Activated T-helper 17 cell treated with anti-CD3 and anti-CD28 coated beads, Interleukin-2, amount 50 U/mL, for 72 hours (primary cell): ENCODE results near the gene VWF. TPM values are rescaled to one million over a fixed set of nuclear protein-coding genes. Genes with fewer than 3 reads are reported as not detected.

ENCODE experiments used
- ATAC-seq: fragments of 150-1000 bp; cut with Tn5 transposase; replicated peaks from 2 replicates; pipeline ENCODE4 v1.10.0; 2021; ENCODE audit warnings: mild to moderate bottlenecking, moderate library complexity
- H3K27ac Mint-ChIP-seq: one replicate; pipeline ENCODE4 v1.8.0; 2022; ENCODE audit warnings: mixed read lengths
- H3K27me3 Mint-ChIP-seq: one replicate; pipeline ENCODE4 v1.8.0; 2022; ENCODE audit warnings: mixed read lengths
- H3K36me3 Mint-ChIP-seq: one replicate; pipeline ENCODE4 v1.8.0; 2022; ENCODE audit warnings: low read depth, mild to moderate bottlenecking, mixed read lengths
- H3K4me1 Mint-ChIP-seq: one replicate; pipeline ENCODE4 v1.8.0; 2022; ENCODE audit warnings: mixed read lengths
- H3K4me3 Mint-ChIP-seq: one replicate; pipeline ENCODE4 v1.8.0; 2022; ENCODE audit warnings: mild to moderate bottlenecking, mixed read lengths
- H3K9me3 Mint-ChIP-seq: one replicate; pipeline ENCODE4 v1.8.0; 2022; ENCODE audit warnings: mixed read lengths
- total RNA-seq, 2 donors: library from RNA; stranded (reverse); gene quantifications; one replicate each; pipeline ENCODE4 v1.2.3, GENCODE V29; 2022

Gene VWF
- total RNA-seq, 2 donors from 2014 or later: 0.04 to 0.08 TPM

GRCh38 chr12:5908251-5908650 lies 216.2 kb downstream of the VWF start:
- Mint-ChIP-seq H3K36me3 (no peaks in the 10 kb centered on the region), H3K4me3 (no peak overlapping the region), H3K27me3 (peaks cover 15% of the 10 kb centered on the region), H3K27ac (no peak overlapping the region), H3K9me3 (no peaks in the 10 kb centered on the region), H3K4me1 (no peaks in the 10 kb centered on the region)
- ATAC-seq: no peak

GRCh38 chr12:5907807-5908206 lies 216.7 kb downstream of the VWF start:
- H3K4me1 Mint-ChIP-seq: no peaks in the 10 kb centered on the region
- H3K9me3 Mint-ChIP-seq: no peaks in the 10 kb centered on the region
- peaks cover 12% of the 10 kb centered on the region for H3K27me3 Mint-ChIP-seq
- H3K36me3 Mint-ChIP-seq: no peaks in the 10 kb centered on the region
- ATAC-seq: no peak
- H3K27ac Mint-ChIP-seq: no peak overlapping the region
- no peak overlapping the region for H3K4me3 Mint-ChIP-seq

- Mint-ChIP-seq H3K4me1 (no peaks in the 10 kb centered on the region), H3K9me3 (no peaks in the 10 kb centered on the region), H3K27ac (no peak overlapping the region), H3K4me3 (no peak overlapping the region), H3K36me3 (no peaks in the 10 kb centered on the region), H3K27me3 (peaks cover 9% of the 10 kb centered on the region)
- ATAC-seq: no peak
Measured at GRCh38 chr12:5905757-5906156, 218.7 kb downstream of the VWF start.

DNA sequence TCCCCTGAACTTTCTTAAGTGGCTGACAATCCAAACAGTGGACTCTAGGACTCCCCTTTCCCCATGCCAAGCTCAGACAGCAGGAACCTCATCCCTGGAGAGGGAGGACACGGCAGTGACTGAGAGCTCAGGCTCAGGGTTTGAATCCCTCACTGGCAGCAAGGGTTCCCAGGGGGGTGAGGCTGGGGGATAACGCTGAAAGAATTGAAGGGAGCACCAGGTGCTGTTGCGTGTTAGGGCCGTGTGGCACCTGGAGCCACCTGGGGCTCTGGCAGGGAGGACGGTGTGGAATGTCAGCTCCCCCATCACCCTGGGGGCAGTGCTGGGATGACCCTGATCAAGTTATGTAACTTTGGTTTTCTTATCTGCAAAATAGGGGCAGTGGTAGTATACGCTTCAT lies 219.5 kb downstream of the VWF start:
- Mint-ChIP-seq H3K27ac (no peak overlapping the region), H3K4me3 (no peak overlapping the region), H3K4me1 (no peaks in the 10 kb centered on the region), H3K27me3 (peaks cover 13% of the 10 kb centered on the region), H3K9me3 (no peaks in the 10 kb centered on the region), H3K36me3 (no peaks in the 10 kb centered on the region)
- no peak for ATAC-seq

- no peaks in the 10 kb centered on the region for H3K9me3 Mint-ChIP-seq
- no peaks in the 10 kb centered on the region for H3K36me3 Mint-ChIP-seq
- no peak overlapping the region for H3K4me3 Mint-ChIP-seq
- no peaks in the 10 kb centered on the region for H3K4me1 Mint-ChIP-seq
- H3K27me3 Mint-ChIP-seq: peaks cover 9% of the 10 kb centered on the region
- H3K27ac Mint-ChIP-seq: no peak overlapping the region
- ATAC-seq: no peak
Measured at GRCh38 chr12:5904441-5904840, 220.0 kb downstream of the VWF start.

DNA sequence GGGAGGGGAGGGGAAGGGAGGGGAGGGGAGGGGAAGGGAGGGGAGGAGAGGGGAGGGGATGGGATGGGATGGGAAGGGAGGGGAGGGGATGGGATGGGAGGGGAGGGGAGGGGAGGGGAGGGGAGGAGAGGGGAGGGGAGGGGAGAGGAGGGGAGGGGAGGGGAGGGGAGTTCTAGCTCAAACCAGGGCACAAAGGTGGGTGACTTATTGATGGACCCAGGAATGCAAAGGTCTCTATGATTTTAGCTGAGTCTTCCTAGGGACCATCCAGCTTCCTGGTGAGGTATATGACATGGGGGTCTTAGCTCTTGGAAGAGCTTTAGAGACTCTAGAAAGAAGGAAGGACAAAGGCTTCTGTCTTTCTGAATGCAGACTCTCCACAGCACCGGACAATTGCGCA lies 221.7 kb downstream of the VWF start:
- H3K4me1 Mint-ChIP-seq: no peaks in the 10 kb centered on the region

DNA sequence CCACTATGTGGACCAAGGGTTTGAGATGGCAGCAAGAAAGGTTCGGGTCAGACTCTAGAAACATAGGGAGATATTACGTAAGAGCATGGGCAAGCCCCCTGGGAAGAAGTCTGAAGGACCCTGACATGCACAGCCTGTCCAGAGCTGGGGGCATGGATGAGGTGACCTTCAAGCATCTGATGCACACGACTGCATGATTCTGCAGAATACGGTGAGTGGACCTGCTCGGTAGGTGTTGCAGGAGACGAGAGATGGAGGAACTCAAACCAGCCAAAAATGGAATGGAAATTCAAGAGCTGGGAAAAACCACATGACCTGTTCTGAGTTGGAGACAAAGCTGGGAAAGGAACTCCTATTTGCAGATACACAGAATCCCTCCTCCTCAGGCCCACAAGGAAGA lies 223.1 kb downstream of the VWF start:
- Mint-ChIP-seq H3K36me3 (no peaks in the 10 kb centered on the region), H3K4me1 (no peaks in the 10 kb centered on the region), H3K9me3 (no peaks in the 10 kb centered on the region), H3K27ac (no peak overlapping the region), H3K27me3 (peaks cover 17% of the 10 kb centered on the region), H3K4me3 (no peak overlapping the region)
- no peak for ATAC-seq

More for the DNA sequence above, 221.7 kb downstream of the VWF start:
- peaks cover 11% of the 10 kb centered on the region for H3K27me3 Mint-ChIP-seq
- H3K27ac Mint-ChIP-seq: no peak overlapping the region
- no peaks in the 10 kb centered on the region for H3K9me3 Mint-ChIP-seq
- H3K4me3 Mint-ChIP-seq: no peak overlapping the region
- no peaks in the 10 kb centered on the region for H3K36me3 Mint-ChIP-seq
- no peak for ATAC-seq

- Mint-ChIP-seq H3K27me3 (peaks cover 19% of the 10 kb centered on the region), H3K9me3 (no peaks in the 10 kb centered on the region), H3K36me3 (no peaks in the 10 kb centered on the region), H3K27ac (no peak overlapping the region), H3K4me3 (no peak overlapping the region), H3K4me1 (no peaks in the 10 kb centered on the region)
- no peak for ATAC-seq
Measured at GRCh38 chr12:5900533-5901205, 223.8 kb downstream of the VWF start.

DNA sequence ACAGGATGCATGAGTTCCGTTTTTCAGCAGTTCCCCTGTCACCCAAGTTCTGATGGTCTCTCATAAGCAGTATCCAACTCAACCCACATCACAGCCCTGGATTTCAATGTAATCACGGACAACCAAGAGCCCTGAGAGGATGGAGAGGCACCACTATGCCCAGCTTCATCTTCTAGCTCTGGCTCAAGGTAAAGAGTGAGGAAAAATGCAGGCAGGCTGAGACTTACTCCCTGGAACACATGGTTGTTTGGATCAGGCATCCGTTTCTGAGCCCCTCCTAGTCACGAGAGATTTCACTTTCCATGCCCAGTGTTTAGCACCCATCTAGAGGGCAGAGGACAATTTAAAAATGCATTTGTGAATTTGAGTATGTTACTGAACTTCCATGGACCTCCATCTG lies 224.4 kb downstream of the VWF start:
- H3K9me3 Mint-ChIP-seq: no peaks in the 10 kb centered on the region
- no peak overlapping the region for H3K27ac Mint-ChIP-seq
- H3K4me3 Mint-ChIP-seq: no peak overlapping the region
- H3K36me3 Mint-ChIP-seq: no peaks in the 10 kb centered on the region
- ATAC-seq: no peak
- H3K4me1 Mint-ChIP-seq: no peaks in the 10 kb centered on the region
- peaks cover 25% of the 10 kb centered on the region for H3K27me3 Mint-ChIP-seq

DNA sequence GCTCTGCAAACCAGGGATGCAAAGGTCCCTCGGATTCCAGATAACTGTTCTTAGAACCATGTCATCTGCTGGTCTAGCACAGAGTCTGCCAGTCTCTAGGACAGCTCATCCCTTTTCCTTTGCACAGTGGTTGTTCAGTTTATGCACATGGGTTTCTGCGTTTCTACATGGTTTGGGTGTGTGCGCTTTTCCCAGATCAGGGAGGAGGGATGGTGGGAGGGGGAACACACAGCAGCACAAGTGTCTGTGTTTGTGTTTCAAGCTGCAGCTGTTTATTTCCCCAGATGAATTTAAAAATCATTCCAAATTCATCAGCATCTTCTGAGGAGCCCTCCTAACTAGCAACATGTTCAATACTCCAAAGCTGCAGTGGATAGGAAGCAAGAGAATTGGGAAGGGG lies 224.8 kb downstream of the VWF start:
- Mint-ChIP-seq H3K27ac (no peak overlapping the region), H3K36me3 (no peaks in the 10 kb centered on the region)

GRCh38 chr12:5898874-5899273 lies 225.6 kb downstream of the VWF start:
- Mint-ChIP-seq H3K4me3 (no peak overlapping the region), H3K36me3 (no peaks in the 10 kb centered on the region), H3K27ac (no peak overlapping the region), H3K9me3 (no peaks in the 10 kb centered on the region), H3K27me3 (peaks cover 32% of the 10 kb centered on the region), H3K4me1 (no peaks in the 10 kb centered on the region)
- no peak for ATAC-seq

More for the DNA sequence above, 224.8 kb downstream of the VWF start:
- peaks cover 27% of the 10 kb centered on the region for H3K27me3 Mint-ChIP-seq
- no peak overlapping the region for H3K4me3 Mint-ChIP-seq
- no peaks in the 10 kb centered on the region for H3K9me3 Mint-ChIP-seq
- no peak for ATAC-seq
- H3K4me1 Mint-ChIP-seq: no peaks in the 10 kb centered on the region

Other genes starting within 250 kb of the VWF start
- not detected for gene ANO2, start 179.4 kb downstream of the VWF start, total RNA-seq
- 1 to 10 TPM in 1 of 2 donors, under 1 TPM in 1; 0.76 to 1.6 TPM for gene CD9, start 75.7 kb upstream of the VWF start, total RNA-seq
- not detected for gene PLEKHG6, start 186.0 kb upstream of the VWF start, total RNA-seq
- 10 to 100 TPM; 42.1 to 74.1 TPM for gene TNFRSF1A, start 217.4 kb upstream of the VWF start, total RNA-seq